Activated naive CD8-positive, alpha-beta T cell treated with anti-CD3 and anti-CD28 coated beads for 36 hours (primary cell): ENCODE results near the gene CHRNB1. TPM values are rescaled to one million over a fixed set of nuclear protein-coding genes. Genes with fewer than 3 reads are reported as not detected.

ENCODE experiments used
- DNase-seq: peaks from one replicate; pipeline ENCODE4 v3.0.0; 2021
- H3K27ac Mint-ChIP-seq: one replicate; pipeline ENCODE4 v1.8.0; 2022; ENCODE audit warnings: mild to moderate bottlenecking, moderate library complexity, mixed read lengths
- H3K27me3 Mint-ChIP-seq: one replicate; pipeline ENCODE4 v1.8.0; 2022; ENCODE audit warnings: mild to moderate bottlenecking, mixed read lengths
- H3K36me3 Mint-ChIP-seq: one replicate; pipeline ENCODE4 v1.8.0; 2021; ENCODE audit warnings: mild to moderate bottlenecking, mixed read lengths
- H3K4me1 Mint-ChIP-seq: one replicate; pipeline ENCODE4 v1.8.0; 2021; ENCODE audit warnings: mixed read lengths
- H3K4me3 Mint-ChIP-seq: one replicate; pipeline ENCODE4 v1.8.0; 2022; ENCODE audit warnings: mild to moderate bottlenecking, moderate library complexity, mixed read lengths
- H3K9me3 Mint-ChIP-seq: one replicate; pipeline ENCODE4 v1.8.0; 2022; ENCODE audit warnings: mixed read lengths
- total RNA-seq, 2 experiments: library from RNA; stranded (reverse); gene quantifications; one replicate each; pipeline ENCODE4 v1.2.3, GENCODE V29; 2021

CHRNB1 gene
- total RNA-seq, 2 experiments from 2014 or later, result 10.6 to 11.3 TPM

DNA sequence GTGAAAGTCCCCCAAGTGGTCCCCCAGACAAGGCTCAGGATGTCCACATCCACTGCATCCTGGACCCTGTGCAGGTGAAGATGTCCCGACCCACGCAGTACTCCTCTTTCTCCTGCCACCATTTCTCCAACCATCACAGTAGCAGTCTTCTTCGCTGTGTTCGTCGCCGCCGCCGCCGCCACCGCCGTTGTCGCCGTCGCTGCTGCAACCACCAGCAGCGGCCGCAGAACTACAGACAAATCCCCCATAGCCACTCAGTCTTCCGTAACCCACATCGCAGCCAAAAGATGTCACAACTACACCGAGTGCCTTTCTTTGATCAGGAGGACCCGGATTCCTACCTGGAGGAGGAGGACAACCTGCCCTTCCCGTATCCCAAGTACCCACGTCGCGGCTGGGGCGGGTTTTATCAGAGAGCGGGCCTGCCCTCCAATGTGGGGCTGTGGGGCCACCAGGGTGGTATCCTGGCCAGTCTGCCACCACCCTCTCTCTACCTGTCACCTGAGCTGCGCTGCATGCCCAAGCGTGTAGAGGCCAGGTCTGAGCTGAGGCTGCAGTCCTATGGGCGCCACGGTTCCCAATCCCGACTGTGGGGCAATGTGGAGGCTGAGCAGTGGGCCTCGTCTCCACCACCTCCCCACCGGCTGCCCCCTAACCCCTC, 18.5 kb upstream of the CHRNB1 start:
- H3K27me3 Mint-ChIP-seq, result no peaks in the 10 kb centered on the region
- H3K36me3 Mint-ChIP-seq, result no peaks in the 10 kb centered on the region
- H3K9me3 Mint-ChIP-seq, result no peaks in the 10 kb centered on the region
- H3K4me3 Mint-ChIP-seq, result no peak overlapping the region
- DNase-seq, result no peak
- no peaks in the 10 kb centered on the region for H3K4me1 Mint-ChIP-seq
- no peak overlapping the region for H3K27ac Mint-ChIP-seq

DNA sequence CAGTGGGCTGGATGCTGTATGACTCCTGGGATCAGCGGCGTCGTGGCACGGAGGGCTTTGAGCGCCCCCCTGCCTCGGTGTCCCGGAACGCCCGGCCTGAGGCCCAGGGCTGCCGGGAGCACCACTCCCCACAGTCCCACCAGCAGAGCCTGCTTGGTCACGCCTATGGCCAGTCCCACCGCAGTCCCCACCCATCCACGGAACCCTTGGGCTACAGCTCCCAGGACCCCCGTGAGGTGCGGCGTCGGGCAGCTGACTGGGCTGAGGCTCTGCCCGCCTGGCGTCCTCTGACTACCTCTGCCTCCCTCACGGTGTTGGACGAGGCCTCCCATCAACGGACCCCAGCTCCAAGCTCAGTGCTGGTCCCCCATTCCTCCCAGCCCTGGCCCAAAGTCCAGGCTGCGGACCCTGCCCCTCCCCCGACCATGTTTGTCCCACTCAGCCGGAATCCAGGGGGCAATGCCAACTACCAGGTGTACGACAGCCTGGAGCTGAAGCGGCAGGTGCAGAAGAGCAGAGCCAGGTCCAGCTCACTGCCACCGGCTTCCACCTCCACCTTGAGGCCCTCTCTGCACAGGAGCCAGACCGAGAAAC, 17.9 kb upstream of the CHRNB1 start:
- no peaks in the 10 kb centered on the region for H3K4me1 Mint-ChIP-seq
- no peak for DNase-seq
- H3K27ac Mint-ChIP-seq, result no peak overlapping the region
- H3K36me3 Mint-ChIP-seq, result no peaks in the 10 kb centered on the region
- no peaks in the 10 kb centered on the region for H3K9me3 Mint-ChIP-seq
- H3K4me3 Mint-ChIP-seq, result no peak overlapping the region
- H3K27me3 Mint-ChIP-seq, result no peaks in the 10 kb centered on the region

DNA sequence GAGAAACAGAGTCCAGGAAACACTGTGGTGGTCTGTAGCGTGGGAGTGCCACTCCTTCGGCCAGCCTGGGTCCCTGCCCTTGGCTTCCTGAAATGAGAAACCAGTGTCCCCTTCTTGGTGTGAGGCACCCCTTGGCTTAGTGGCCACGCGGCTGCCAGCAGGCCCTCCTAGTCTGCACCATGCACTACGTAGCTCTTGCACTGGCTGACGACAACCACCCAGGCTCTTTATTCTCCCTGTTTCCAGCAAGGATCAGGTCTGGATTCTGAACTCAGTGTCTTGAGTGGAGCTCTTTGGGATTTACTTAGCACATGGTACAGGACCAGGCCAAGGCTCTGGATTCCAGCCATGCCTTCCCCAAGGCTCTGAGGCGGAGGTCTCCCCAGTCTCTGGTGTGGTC, 17.3 kb upstream of the CHRNB1 start:
- no peak overlapping the region for H3K27ac Mint-ChIP-seq
- no peaks in the 10 kb centered on the region for H3K4me1 Mint-ChIP-seq
- H3K36me3 Mint-ChIP-seq, result no peaks in the 10 kb centered on the region
- no peak overlapping the region for H3K4me3 Mint-ChIP-seq
- H3K9me3 Mint-ChIP-seq, result no peaks in the 10 kb centered on the region
- DNase-seq, result no peak
- H3K27me3 Mint-ChIP-seq, result no peaks in the 10 kb centered on the region

- no peaks in the 10 kb centered on the region for H3K27me3 Mint-ChIP-seq
- no peaks in the 10 kb centered on the region for H3K36me3 Mint-ChIP-seq
- no peaks in the 10 kb centered on the region for H3K9me3 Mint-ChIP-seq
- DNase-seq, result no peak
- no peak within 1 kb of the TSS for H3K27ac Mint-ChIP-seq
- no peaks in the 10 kb centered on the region for H3K4me1 Mint-ChIP-seq
- no peak within 1 kb of the TSS for H3K4me3 Mint-ChIP-seq
Observed at GRCh38 chr17:7428557-7428956, 16.3 kb upstream of the CHRNB1 start, which contains the start of gene SPEM3. SPEM3 (plus strand) TSS chr17:7428857; CDS start chr17:7428903, 46 bp downstream.

GRCh38 chr17:7429722-7430121, 15.1 kb upstream of the CHRNB1 start:
- no peak for DNase-seq

DNA sequence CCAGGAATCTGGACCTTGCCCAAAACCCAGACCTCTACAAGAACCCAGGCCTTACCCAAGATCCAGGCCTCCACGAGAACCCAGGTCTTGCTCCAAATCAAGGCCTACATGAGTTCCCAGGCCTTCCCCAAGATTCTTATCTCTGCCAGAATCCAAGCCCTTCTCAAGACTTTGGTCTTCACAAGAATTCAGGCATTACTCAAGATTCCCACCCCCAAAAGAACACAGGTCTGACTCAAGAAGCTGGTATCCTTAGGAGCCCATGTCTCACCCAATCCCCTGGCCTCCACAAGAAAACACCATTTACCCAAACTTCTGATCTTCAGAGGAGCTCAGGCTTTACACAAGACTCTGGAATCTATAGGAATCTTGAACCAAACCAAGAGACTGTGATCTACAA, 13.6 kb upstream of the CHRNB1 start:
- Mint-ChIP-seq H3K27me3 (no peaks in the 10 kb centered on the region), H3K36me3 (no peaks in the 10 kb centered on the region), H3K4me3 (no peak overlapping the region), H3K4me1 (peaks cover 8% of the 10 kb centered on the region), H3K9me3 (no peaks in the 10 kb centered on the region), H3K27ac (no peak overlapping the region)
- no peak for DNase-seq

More at GRCh38 chr17:7429722-7430121, 15.1 kb upstream of the CHRNB1 start:
- no peak overlapping the region for H3K4me3 Mint-ChIP-seq
- H3K9me3 Mint-ChIP-seq, result no peaks in the 10 kb centered on the region
- no peaks in the 10 kb centered on the region for H3K36me3 Mint-ChIP-seq
- H3K27me3 Mint-ChIP-seq, result no peaks in the 10 kb centered on the region
- H3K4me1 Mint-ChIP-seq, result no peaks in the 10 kb centered on the region
- H3K27ac Mint-ChIP-seq, result no peak overlapping the region

DNA sequence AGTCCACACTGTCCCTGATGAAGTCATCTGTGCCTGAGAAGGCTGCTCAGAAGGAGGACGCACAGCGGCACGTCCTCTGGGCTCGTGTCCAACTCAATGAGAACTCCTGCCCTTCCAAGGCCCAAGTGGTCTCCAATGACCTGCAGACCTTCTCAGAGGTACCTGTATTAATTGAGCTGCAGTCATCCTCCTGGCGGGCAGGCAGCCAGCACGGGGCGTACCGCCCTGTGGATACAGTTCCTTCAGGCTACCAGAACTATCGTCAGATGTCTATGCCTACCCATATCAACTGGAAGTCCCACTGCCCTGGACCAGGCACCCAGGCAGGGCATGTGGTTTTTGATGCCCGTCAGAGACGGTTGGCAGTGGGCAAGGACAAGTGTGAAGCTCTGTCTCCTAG, 12.6 kb upstream of the CHRNB1 start:
- H3K27me3 Mint-ChIP-seq, result no peaks in the 10 kb centered on the region
- H3K36me3 Mint-ChIP-seq, result no peaks in the 10 kb centered on the region
- peaks cover 15% of the 10 kb centered on the region for H3K4me1 Mint-ChIP-seq
- H3K9me3 Mint-ChIP-seq, result no peaks in the 10 kb centered on the region
- DNase-seq, result no peak
- no peak overlapping the region for H3K4me3 Mint-ChIP-seq
- H3K27ac Mint-ChIP-seq, result no peak overlapping the region

- Mint-ChIP-seq H3K27me3 (peaks cover 22% of the 10 kb centered on the region), H3K4me1 (peaks cover 39% of the 10 kb centered on the region), H3K9me3 (no peaks in the 10 kb centered on the region), H3K27ac (peak overlapping the region; percentile 92), H3K36me3 (peaks cover 8% of the 10 kb centered on the region), H3K4me3 (peak overlapping the region; percentile 94)
- peak; percentile 74 for DNase-seq
Observed at GRCh38 chr17:7435676-7436555, 8.9 kb upstream of the CHRNB1 start.

DNA sequence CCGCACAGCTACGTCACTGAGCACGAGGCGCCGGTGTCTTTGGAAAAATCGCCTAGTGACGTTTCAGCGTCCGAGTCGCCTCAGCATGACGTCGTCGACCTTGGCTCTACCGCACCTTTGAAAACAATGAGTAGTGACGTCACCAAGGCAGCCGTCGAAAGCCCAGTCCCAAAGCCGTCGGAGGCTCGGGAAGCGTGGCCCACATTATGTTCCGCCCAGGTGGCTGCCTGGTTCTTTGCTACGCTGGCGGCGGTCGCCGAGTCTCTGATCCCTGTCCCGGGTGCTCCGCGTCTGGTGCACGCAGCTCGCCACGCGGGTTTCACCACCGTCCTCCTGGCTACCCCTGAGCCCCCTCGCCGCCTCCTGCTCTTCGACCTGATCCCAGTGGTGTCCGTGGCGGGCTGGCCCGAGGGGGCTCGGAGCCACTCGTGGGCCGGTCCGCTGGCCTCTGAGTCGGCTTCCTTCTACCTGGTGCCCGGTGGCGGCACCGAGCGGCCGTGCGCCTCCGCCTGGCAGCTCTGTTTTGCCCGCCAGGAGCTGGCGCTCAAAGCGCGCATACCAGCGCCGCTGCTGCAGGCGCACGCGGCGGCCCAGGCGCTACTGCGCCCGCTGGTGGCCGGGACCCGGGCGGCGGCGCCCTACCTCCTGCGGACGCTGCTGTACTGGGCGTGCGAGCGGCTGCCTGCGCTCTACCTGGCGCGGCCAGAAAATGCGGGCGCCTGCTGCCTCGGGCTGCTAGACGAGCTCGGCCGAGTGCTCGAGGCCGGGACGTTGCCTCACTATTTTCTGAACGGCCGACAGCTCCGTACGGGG, 8.1 kb upstream of the CHRNB1 start:
- Mint-ChIP-seq H3K27ac (peak overlapping the region; percentile 92), H3K27me3 (peaks cover 31% of the 10 kb centered on the region), H3K4me1 (peaks cover 41% of the 10 kb centered on the region), H3K9me3 (no peaks in the 10 kb centered on the region), H3K36me3 (peaks cover 8% of the 10 kb centered on the region), H3K4me3 (peak overlapping the region; percentile 94)
- DNase-seq, result peak; percentile 92

- peaks cover 41% of the 10 kb centered on the region for H3K4me1 Mint-ChIP-seq
- no peaks in the 10 kb centered on the region for H3K9me3 Mint-ChIP-seq
- peak overlapping the region; percentile 54 for H3K27ac Mint-ChIP-seq
- peaks cover 37% of the 10 kb centered on the region for H3K27me3 Mint-ChIP-seq
- DNase-seq, result no peak
- peaks cover 10% of the 10 kb centered on the region for H3K36me3 Mint-ChIP-seq
- H3K4me3 Mint-ChIP-seq, result peak overlapping the region; percentile 86
Observed at GRCh38 chr17:7437369-7437863, 7.4 kb upstream of the CHRNB1 start.

DNA sequence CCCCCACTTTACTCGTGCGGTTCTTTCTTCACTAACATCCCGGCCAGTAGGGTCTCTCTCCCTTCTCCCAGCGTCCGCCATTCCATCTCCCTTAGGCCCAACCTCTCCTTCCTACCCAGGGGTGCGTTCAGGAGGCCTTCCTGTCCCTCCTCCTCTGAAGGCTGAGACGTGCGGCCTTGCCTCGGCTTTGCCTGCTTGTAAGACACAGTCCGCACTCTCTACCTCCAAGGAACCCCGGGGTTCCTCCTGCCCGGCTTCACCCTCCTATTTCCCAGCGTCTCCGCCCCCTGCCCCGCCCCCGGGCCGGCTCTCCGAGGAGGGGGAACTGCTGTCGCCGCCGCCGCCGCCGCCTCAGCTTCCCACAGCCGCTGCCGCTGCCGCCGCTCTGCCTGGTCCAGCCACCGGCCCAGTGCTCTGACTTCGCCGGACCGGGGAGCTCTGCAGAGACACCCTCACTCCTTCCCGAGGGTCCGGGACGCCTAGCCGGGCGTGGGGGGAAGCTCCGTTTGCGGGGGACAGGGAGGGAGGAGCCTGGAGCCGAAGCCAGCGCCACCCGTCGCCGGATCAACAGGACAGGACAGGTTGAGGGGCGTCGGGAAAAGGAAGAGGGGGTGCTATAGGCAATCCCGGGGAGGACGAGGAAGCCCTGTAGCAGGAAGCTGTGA, 6.8 kb upstream of the CHRNB1 start:
- Mint-ChIP-seq H3K9me3 (no peaks in the 10 kb centered on the region), H3K4me1 (peaks cover 41% of the 10 kb centered on the region), H3K27ac (peak overlapping the region; percentile 54)

DNA sequence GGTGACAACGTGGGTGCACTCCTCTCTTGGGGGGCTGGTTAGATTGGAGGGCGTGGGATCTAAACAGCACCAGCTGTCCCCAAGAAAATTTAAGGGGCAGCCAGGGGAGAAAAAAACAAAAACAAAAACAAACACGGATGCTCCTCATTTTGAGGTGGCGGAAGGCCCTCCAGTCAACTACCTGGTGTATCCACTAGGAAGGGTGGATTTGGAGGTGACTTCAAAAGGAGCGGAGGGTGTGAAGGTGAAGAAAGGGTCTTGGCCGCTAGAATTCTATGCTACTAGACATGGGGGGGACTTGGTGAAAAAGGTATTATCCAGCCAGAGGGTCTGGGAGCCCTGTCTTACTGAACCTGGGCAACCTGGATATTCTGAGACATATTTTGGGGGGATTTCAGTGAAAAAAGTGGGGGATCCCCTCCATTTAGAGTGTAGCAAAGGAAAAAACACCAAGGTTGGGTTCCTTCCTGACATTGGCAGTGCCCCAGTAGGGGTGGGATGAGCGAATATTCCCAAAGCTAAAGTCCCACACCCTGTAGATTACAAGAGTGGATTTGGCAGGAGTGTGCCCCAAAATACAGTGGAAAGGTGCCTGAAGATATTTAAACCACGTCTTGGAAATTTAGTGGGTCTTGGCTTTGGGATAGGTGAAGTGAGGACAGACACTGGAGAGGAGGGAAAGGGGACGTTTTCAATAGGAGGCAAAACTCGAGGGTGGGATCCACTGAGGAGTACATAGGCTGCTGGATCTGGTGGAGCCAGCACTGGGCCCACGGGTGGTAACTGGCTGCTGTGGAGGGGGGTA, 6.0 kb upstream of the CHRNB1 start:
- Mint-ChIP-seq H3K9me3 (no peaks in the 10 kb centered on the region), H3K27ac (no peak overlapping the region), H3K4me3 (peak overlapping the region; percentile 86), H3K27me3 (peaks cover 49% of the 10 kb centered on the region), H3K4me1 (peaks cover 41% of the 10 kb centered on the region), H3K36me3 (peaks cover 10% of the 10 kb centered on the region)
- no peak for DNase-seq

More for the DNA sequence above, 6.8 kb upstream of the CHRNB1 start:
- Mint-ChIP-seq H3K4me3 (peak overlapping the region; percentile 86), H3K27me3 (peaks cover 42% of the 10 kb centered on the region), H3K36me3 (peaks cover 10% of the 10 kb centered on the region)
- DNase-seq, result peak; percentile 77

DNA sequence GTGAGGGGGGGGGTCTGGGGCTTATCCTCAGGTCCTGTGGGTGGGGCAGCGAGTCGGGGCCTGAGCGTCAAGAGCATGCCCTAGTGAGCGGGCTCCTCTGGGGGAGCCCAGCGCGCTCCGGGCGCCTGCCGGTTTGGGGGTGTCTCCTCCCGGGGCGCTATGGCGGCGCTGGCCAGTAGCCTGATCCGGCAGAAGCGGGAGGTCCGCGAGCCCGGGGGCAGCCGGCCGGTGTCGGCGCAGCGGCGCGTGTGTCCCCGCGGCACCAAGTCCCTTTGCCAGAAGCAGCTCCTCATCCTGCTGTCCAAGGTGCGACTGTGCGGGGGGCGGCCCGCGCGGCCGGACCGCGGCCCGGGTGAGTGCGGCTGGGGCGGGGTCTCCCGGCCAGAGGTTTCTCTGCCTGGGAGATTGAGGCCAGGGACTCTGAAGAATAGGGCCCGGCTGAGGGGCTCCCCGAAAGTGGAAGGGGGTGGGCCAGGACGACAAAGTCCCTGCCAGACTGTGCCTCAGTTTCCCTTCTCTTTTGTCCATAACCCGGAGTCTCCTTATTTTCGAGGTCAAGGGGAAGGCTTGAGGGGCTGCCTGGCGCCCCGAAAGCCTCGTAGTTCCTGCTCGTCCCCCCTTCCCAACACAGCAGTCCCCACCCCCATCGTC, 5.3 kb upstream of the CHRNB1 start, which contains the start of gene FGF11:
Gene FGF11, plus strand, starts transcription at position 51 of the 651 bp plus-strand sequence. Its CDS starts 109 bp downstream, at position 160.
- Mint-ChIP-seq H3K9me3 (no peaks in the 10 kb centered on the region), H3K27me3 (peaks cover 57% of the 10 kb centered on the region), H3K36me3 (peaks cover 10% of the 10 kb centered on the region), H3K27ac (peak within 1 kb of the TSS; percentile 19), H3K4me1 (peaks cover 41% of the 10 kb centered on the region), H3K4me3 (peak within 1 kb of the TSS; percentile 86)
- DNase-seq, result peak; percentile 18
